GM18511 (cell line): ENCODE data around the gene PLA2G2C.
"Not testable (repeated sequence)": the region's sequence is repeated elsewhere in the genome, so short reads cannot be mapped to it uniquely, and the experiment has no call there.

Source experiments
- ATAC-seq: cut with Tn5 transposase; IDR thresholded peaks from one replicate; pipeline ENCODE4 v1.9.1; 2021; ENCODE audit warnings: mild to moderate bottlenecking, moderate library complexity; ENCODE audit not compliant: unreplicated experiment

Gene PLA2G2C

DNA sequence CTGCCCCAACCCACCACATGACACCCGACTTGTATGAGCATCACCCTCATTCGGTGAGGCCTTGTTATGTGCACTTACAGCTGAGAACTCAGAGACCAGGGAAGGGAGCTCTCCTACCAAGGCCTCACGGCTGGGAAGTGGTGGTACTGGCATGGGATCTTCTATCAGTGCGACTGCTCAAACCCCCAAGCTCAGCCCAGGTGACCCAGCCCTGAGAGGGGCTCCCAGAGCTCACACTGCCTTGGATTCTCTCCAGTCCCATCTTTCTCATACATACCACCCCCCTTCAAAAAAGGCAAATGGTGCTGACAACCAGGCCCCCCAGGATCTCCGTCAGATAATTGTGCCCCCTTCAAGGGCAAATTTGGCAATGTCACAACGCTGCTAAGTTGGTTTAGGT is 48.0 kb downstream of the PLA2G2C start:
- no peak for ATAC-seq

DNA sequence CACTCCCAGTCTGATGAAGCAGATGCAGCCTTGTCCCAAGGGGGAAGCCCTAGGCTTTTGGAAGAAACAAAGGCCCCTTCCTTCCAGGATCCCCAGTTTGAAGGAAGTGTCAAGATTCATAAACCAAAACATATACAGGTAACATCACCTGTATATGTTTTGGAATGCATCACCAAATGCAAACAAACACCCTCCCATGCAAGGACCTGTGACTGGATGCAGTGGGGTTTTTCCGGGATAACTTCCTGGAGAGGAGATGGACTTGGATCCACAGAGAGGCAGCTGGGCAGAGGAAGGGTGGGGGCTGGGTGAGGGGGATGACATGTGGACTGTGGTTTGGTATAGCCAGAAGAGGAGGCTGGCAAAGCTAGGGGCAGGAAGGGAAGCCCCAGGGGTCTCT is 48.7 kb downstream of the PLA2G2C start:
- no peak for ATAC-seq

DNA sequence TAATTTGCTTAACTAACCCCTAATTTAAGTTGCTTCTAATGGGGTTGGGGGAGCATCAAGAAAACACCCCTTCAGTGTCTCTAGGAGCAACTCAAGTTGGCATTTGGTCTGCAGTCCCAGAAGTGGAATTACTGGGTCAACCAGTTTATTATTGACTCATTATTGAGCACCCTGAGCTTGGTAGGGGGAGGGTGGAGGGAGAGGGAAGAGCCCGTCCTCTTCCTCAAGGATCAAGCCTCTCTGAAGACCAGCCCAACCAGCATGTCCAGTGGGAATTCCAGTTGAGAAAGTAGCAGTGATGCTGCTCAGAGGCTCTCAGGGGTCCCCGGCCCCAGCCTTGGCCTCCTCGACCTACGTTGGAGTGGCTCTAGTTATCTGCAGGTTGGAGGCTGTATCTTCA is 49.3 kb downstream of the PLA2G2C start:
- no peak for ATAC-seq

DNA sequence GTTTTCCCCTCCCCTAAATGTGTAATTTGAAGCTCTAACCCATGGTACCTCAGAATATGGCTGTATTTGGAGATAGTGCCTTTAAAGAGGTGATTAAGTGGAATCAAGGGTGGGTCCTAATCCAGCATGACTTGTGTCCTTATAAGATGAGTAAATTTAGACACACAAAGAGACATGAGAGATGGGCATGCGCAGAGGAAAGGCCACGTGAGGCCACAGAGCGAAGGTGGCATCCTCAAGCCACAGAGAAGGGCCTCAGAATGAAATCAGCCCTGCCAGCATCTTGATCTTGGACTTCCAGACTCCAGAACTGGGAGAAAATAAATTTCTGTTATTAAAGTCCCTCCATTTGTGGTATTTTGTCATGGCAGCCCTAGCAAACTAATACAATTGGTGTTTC is 50.1 kb downstream of the PLA2G2C start:
- ATAC-seq, result no peak

DNA sequence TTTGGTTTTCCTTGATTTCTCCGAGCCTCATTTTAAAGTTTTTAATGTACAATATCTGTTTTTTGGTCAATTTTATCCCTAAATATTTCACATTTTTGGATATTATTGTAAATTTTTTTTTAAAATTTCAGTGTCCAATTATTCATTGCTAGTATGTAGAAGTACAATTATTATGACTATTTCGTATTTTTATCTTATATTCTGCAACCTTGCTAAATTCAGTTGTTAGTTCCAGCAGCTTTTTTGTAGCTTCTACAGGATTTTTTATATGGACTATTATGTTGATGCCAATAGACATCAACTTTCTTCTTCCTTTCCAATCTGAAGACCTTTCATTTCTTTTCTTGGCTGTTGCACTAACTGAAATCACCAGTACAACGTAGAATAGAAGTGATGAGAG is 51.3 kb downstream of the PLA2G2C start:
- no peak for ATAC-seq

DNA sequence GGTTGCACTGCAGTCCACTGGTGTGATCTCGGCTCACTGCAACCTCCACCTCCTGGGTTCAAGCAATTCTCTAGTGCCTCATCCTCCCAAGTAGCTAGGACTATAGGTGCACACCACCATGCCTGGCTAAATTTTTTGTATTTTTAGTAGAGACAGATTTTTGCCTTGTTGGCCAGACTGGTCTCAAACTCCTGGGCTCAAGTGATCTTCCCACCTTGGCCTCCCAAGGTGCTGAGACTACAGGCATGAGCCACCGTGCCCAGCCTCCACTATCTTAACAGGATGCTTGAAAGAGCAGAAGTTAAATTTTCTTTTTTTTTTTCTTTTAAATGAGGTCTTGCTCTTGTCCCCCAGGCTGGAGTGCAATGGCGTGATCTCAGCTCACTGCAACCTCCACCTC is 55.8 kb downstream of the PLA2G2C start:
- not testable (repeated sequence) for ATAC-seq

DNA sequence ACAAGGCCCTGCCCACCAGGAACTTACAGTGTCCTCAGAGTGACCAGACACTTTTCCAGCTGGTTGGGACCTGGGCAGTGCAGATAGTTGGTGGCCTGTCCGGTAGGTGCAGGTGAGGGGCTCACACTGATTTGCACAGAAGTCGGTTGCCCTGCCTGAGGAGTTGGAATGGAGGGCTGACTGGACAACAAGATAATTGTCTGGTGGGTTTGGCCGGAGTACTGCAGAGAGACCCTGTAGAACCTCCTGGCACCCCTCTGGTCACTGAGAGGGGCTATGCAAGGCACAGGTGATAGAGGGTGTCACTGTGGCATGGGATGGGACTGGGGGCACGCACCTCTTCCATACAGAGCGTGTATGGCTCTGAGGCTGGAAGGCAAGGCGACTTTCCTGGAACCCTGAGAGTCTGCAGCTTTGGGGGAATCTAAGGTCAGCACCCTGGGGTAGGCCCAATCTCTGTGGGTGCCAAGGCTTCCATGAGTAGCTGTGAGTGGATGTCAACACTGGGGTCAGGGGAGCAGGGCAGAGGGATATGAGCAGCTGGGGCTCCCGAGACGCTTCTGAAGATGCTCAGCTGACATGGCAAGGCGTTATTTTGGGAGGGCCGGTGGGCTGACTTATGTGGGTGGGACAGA is 59.4 kb downstream of the PLA2G2C start:
- no peak for ATAC-seq

DNA sequence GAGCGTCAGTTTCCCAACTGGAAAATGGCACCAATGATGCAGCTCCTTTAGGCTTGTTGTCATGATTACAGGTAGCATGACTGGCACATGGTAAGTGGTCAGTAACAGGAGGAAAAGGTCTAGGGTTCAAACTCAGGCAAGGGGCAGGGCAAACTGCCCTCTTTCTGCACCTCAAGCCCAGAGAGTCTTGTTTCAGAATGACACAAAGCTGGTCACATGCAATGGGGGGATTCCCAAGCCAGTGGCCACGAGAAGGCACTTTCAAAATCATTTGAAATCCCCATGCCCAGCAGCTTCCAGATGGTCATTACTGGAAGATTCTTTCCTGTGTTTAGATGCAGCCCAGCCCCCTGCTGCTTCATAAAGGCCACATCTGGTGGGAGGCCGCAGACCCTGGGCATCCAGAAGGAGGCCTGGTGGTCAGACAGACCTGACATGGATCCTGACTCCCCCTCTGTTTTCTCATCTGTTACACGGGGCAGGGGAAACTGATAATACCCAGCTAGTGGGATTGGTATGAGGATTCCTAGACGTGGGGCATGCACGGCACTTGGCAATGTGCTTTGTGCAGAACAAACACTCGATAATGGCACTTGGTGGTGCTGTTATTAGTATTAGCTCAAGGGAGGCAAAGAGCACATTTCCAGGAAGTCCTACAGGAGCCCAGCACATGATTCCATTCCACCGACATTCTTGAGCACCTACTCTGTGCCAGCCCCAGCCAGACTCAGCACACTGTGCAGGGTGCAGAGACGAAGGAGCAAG is 60.1 kb downstream of the PLA2G2C start:
- no peak for ATAC-seq

DNA sequence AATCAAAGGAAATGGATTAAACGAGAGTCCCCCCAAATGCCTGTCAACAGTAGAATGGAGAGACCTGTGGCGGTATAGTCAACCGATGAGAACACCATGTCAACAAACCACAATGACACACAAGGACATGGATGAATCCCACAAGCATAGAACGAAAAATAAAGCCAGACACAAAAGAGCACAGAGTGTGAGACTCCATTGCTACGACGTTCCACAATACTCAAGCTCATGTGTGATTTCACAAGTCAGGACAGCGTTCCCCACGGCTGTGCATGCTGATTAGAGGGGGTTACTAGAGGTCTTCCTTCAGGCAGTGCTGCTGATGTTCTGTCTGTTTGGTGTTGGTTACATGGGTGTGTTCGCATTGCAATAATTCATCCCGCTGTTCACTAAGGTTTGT is 61.2 kb downstream of the PLA2G2C start:
- no peak for ATAC-seq

DNA sequence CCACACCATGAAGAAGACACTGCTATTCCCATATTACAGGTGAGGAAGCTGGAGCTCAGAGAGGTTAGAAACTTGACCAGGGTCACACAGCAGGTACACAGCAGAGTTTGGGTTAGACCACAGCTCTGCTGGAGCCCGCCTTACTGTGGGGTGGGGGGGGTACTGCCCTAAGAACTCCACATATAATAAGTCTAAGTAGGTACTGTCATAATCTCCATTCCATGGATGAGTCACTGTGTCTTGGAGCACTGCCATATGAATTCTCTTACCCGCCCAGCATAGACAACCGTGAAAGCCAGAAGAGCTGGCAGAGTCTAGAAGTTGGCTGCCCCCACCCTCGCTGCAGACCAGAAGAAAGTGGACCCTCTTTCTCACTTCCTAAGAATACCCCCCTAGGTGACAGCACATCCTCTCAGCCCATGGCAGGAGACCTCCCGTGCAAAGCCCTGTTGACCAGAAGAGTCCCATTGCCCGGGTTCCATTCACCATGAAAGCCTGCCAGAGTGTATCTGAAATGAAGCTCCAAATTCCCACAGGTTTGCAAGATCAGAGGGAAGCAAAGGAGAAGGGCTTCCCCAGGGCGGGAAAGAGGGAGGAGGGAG is 61.8 kb downstream of the PLA2G2C start:
- ATAC-seq, result no peak

DNA sequence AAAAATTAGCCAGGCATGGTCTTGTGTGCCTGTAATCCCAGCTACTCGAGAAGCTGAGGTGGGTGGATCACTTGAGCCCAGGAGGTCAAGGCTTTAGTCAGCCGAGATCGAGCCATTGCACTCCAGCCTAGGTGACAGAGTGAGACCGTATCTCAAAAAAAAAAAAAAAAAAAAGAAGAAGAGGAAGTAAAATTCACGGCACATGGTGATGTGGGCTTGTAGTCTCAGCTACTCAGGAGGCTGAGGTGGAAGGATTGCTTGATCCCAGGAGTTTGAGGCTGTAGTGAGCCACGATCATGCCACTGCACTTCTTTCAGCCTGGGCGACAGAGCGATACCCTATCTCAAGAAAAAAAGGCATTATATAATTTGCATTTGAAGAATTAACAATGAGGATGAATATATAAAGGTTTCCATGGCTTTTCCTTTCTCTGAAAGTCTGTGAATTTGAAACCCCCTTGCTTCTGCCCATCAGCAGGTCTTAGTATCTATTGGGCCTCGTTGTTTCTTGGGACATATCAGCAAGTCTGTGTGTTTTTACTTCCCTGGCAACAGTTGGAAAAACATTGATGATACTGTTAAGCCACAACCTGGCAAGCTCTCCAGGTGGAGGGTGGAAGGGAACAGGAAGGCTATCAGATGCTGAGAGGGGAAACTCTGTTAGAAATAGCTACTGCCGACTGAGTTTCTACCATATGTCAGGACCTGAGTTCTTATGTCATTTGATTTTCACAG is 62.4 kb downstream of the PLA2G2C start:
- no peak for ATAC-seq

DNA sequence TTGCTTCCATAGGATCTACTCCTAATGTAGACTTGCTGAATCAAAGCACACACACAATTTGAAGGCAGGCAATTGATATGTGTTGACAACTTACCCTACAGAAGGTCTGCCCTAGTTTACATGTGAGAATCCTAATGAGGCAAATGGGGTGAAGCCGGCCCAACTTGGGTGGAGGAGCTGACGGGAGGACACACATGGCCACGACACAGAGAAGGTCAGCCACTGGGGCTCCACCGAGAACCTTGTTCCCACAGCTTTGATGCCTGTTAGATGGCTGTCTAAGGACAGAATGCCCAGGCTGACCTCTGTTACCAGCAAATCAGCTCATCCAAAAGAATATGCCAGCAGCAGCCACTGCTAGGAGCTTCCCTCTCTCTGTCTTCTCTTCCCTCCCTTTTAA is 65.5 kb downstream of the PLA2G2C start:
- ATAC-seq, result no peak

DNA sequence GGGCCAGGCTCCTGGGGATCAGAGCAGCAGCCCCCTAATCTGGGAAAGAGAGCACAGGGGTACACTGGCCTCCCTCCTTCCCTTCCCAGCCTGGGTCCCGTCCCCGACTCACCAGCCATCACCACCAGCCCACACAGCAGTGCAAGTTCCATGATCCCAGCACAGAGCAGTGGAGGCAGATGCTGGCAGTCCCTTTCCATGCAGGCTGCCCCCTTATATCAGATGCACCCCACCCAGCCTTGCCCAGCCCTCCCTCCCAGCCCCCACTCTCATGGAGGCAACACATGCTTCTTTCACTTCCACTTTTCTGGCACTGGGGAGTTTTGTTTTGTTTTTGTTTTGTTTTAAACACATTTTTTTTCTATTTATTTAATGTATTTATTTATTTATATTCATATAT is 67.0 kb downstream of the PLA2G2C start, which contains the start of gene PLA2G2D:
TSS of gene PLA2G2D (minus strand) at position 190 of the 400 bp plus-strand sequence. CDS start at position 152, 38 bp downstream.
- ATAC-seq, result no peak

DNA sequence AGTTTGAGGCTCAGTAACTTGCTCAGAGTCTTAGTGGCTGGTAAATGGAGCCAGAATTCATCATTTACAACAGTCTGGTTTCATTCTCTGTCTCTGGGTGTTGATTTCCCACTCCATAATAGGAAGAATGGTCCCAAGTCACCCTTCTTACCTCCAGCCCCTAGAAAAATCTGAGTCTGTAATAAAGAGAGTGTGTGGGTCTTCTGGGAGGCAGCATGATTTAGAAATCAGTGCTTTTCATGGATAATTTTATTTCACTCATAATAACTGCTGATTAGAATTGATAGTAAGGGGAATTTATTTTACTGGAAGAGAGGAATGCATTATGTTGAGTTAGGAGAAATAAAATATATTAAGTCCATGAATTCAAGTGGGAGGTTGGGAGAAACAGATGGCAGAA is 69.1 kb downstream of the PLA2G2C start:
- ATAC-seq, result no peak

DNA sequence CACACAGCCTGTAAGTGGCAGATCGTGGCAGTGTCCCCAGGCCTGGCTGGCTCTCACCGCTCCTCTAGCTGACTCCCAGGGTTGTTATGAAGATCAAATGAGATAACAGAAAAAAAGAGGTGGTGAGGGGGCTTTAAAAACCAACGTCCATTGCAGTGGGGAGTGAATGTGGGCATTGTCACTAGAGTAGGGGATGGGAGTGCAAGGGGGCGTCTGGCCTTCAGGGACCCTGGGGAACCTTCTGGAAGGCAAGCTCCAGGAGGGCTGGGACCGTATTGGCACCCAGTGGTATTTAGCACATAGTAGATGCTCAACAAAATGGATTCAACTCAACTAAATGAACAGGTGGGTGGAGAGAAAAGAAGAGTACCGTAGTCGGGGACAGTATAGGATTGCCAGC is 70.4 kb downstream of the PLA2G2C start:
- no peak for ATAC-seq

DNA sequence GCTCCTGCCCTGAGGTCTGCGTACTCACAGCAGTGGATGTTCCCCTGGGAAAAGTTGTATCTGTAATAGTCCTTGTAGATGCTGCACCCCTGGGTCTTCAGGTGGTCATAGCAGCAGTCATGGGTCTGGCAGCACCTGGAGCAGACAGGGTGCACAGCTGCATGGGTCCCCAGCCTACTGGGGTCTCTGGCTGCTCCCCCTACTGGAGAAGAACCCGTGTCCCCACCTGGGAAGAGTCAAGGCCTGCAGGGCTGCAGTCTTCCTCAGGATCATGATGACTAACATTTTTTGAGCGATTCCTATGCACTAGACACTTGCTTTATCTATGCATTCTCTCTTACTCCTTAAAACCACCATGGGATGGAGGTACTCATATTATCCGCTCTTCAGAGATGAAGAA is 70.8 kb downstream of the PLA2G2C start:
- no peak for ATAC-seq

DNA sequence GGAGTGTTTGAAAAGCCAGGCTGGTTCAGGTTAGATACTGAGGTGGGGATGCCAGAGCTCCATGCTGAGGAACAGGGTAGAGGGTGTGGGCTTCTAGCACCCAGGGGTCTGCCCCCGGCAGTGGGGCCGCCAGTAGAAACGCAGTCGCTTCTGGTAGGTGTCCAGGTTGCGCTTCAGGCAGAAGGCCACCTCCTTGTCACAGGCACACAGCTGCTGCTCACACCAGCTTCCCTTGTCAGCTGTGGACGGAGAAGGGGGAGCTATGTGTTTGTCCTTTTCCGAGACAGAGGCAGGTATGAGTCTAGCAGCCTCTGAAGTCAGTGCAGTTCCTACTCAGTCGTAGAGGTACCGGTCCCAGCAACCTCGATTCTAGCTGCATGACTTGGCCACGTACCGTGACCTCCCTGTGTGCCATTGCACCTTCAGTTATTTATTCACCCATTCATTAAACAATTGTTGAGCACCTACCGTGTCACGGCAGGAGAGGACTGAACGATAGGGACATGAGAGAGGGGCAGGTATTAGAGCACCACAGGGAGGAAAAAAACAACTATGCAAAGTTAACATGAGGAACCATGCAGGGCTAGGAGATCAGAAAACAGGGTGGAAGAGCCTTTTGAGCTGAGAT is 72.2 kb downstream of the PLA2G2C start:
- no peak for ATAC-seq
